GM12873 (cell line): ENCODE results near the gene NAA80.

Experiments used
- TF ChIP-seq, protein P1 (sequence below): IDR thresholded peaks from 2 replicates; pipeline ENCODE4 v1.5.1; 2012; ENCODE audit warnings: low read depth, mild to moderate bottlenecking, moderate library complexity, low read length, control low read depth; ENCODE audit not compliant: insufficient read depth; ENCODE audit errors: missing control alignments

NAA80 gene

DNA sequence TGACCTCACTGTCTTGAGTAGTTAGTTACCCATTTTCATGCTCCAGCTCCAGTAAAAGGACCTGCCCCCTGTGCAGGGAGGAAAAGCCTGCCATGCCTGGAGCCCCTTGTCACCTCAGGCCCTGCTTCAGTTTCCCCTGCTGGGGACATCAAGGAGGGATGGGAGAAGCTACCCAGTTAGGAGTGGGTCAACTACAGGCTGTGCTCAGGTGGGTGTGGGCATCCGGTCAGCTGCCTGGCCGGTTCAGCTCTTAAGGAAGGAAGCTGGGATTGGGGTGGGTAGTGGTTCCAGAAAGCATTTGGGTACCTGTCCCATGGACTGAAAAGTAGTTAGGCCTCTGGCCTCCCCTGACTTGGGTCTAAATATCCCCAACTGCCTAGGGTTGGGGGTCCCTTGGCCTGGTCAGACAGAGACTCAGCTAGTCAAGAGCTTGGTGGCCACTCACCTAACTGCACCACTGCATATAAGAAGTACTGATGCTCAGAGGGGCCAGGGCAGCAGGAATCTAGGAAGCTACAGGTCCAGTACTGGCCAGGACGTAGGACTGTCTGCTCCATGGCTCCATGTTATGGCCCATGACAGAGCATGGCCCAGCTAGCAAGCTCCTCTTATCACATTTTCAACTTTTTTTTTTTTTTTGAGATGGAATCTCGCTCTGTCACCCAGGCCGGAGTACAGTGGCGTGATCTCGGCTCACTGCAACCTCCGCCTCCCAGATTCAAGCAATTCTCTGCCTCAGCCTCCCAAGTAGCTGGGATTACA lies 19.8 kb downstream of the NAA80 start:
- TF ChIP-seq, protein P1, sequence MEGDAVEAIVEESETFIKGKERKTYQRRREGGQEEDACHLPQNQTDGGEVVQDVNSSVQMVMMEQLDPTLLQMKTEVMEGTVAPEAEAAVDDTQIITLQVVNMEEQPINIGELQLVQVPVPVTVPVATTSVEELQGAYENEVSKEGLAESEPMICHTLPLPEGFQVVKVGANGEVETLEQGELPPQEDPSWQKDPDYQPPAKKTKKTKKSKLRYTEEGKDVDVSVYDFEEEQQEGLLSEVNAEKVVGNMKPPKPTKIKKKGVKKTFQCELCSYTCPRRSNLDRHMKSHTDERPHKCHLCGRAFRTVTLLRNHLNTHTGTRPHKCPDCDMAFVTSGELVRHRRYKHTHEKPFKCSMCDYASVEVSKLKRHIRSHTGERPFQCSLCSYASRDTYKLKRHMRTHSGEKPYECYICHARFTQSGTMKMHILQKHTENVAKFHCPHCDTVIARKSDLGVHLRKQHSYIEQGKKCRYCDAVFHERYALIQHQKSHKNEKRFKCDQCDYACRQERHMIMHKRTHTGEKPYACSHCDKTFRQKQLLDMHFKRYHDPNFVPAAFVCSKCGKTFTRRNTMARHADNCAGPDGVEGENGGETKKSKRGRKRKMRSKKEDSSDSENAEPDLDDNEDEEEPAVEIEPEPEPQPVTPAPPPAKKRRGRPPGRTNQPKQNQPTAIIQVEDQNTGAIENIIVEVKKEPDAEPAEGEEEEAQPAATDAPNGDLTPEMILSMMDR, result no peak

DNA sequence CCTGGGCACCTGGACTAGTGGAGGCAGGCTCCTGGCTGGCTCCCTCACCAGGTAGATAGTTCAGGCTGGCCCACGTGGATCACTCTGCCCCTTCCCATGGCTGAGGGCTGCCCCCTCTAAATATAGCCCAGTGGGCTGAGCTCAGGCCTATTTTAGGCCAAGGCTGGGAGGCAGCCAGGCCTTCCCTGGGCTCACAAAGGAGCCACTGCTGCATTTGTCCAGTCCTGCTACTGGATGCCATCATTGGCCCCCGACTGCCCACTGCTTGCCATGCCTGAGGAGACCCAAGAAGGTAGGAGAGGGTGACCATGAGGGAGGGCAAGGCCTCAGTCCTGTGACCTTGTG lies 20.4 kb downstream of the NAA80 start, which contains the start of gene LSMEM2:
Gene LSMEM2 (plus strand): TSS at position 208 of the 345 bp plus-strand sequence. CDS start 27 bp downstream, at position 235.
- TF ChIP-seq, protein P1, result no peak

DNA sequence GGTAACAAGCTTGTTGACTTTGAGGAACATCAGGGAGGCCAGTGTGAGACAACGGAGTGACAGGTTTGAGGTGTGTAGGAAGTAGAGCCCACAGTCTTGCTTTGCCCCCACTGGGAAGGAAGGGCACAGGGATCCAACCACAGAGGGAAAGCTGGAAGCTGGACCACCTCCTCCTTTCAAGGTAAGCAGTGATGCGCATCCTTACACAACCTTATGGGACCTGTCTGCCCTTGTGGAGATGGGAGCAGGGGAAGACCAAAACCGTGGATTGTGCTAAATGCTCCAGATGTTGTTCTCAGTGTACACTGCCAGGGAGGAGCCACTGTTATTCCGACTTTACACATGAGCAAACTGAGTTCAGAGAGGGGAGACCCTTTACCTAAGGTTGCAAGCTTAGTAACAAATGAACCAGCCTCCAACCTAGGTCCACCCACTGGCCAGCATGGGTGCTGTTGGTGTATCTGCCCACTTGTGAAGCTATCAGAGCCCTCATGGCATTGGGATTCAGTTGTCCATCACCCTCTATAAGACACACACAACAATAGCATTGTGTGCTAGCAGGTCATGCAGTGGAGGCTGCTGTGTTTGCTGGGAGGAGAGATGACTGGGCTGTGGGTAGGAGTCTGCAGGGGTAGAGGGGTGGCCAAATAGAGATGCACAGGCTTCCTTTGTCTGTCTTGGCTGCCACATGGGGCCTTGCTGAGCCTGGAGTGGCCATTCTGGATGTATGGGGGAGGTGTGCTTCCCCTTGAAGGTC lies 20.9 kb downstream of the NAA80 start:
- TF ChIP-seq, protein P1, result no peak

DNA sequence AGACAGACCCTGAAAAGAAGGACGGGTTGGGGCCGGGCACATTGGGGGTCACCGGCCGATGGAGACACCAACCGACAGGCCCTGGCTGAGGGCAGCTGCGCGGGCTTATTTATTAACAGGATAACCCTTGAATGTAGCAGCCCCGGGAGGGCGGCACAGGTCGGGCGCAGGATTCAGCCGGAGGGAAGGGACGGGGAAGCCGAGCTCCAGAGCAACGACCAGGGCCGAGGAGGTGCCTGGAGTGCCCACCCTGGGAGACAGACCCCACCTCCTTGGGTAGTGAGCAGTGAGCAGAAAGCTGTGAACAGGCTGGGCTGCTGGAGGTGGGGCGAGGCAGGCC lies 22.5 kb downstream of the NAA80 start:
- TF ChIP-seq, protein P1, result no peak

DNA sequence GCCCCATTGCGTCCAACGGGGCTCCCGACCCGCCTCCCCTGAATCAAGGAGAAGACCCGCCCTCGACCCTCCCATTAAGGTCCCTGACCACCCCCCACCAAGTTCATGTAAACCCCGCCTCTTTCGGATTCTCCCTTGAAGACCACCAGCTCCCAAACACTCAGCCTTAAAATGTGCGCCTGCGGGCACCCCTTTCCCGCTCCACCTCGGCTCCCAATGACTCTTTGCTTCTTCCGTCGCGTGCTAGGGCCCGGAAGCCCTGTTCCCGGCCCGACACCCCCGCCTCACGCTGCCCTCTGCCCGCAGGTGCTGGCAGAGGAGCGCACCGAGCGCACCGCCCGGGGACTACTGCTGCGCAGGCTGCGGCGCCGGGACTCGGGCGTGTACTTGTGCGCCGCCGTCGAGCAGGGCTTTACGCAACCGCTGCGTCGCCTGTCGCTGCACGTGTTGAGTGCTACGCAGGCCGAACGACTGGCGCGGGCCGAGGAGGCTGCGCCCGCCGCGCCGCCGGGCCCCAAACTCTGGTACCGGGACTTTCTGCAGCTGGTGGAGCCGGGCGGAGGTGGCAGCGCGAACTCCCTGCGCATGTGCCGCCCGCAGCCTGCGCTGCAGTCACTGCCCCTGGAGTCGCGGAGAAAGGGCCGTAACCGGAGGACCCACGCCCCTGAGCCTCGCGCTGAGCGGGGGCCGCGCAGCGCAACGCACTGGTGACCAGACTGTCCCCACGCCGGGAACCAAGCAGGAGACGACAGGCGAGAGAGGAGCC lies 23.0 kb downstream of the NAA80 start:
- TF ChIP-seq, protein P1, result no peak

DNA sequence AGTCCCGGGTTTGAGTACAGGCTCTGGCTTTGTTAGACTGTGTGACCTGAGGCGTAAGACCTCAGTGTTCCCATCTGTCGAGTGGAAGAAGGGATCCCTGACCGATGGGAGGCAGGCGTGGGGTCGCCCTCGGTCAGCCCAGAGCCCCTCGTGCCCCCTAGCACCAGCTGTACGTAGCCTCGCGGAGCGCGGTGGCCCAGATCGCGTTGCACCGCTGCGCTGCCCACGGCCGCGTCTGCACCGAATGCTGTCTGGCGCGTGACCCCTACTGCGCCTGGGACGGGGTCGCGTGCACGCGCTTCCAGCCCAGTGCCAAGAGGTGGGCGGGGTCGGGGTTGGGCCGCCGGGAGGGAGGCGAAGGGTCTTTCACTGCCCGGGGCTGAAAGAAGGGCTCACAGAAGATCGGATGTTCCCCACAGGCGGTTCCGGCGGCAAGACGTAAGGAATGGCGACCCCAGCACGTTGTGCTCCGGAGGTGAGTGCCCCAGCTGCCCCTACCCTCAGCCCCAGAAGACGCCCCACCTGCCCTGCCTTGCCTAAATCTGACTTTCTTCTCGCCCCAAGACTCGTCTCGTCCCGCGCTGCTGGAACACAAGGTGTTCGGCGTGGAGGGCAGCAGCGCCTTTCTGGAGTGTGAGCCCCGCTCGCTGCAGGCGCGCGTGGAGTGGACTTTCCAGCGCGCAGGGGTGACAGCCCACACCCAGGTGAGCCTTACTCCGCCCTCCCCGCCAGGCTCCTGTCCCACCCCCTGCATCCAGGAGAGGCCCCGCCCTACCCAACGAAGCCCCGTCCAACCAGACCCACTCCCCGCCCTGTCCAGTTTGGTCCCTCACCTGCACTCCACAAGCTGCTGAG lies 23.8 kb downstream of the NAA80 start:
- TF ChIP-seq, protein P1, result no peak
